Inflammatory macrophage (primary cell): ENCODE data around the gene GOLT1A.
A peak's percentile ranks its signal among the peaks of the same experiment; 100 is the strongest.

Source experiments
- DNase-seq, 2 donors: peaks; one replicate each; pipeline ENCODE4 v3.0.0-alpha.2; 2020 to 2022

GOLT1A gene

GRCh38 chr1:204190212-204191211, 23.3 kb downstream of the GOLT1A start:
- peak; percentile 63 to 74 for DNase-seq

GRCh38 chr1:204188959-204189639, 24.7 kb downstream of the GOLT1A start:
- no peak for DNase-seq

GRCh38 chr1:204186597-204186996, 27.2 kb downstream of the GOLT1A start:
- DNase-seq, result no peak

- DNase-seq, result no peak
Measured at GRCh38 chr1:204181116-204181515, 32.7 kb downstream of the GOLT1A start.

GRCh38 chr1:204180133-204180532, 33.7 kb downstream of the GOLT1A start:
- DNase-seq, result no peak

GRCh38 chr1:204178487-204179281, 35.1 kb downstream of the GOLT1A start:
- DNase-seq, result no peak

GRCh38 chr1:204177133-204177532, 36.7 kb downstream of the GOLT1A start:
- no peak for DNase-seq

GRCh38 chr1:204176049-204176448, 37.7 kb downstream of the GOLT1A start:
- no peak for DNase-seq

- no peak for DNase-seq
Measured at GRCh38 chr1:204174958-204175357, 38.8 kb downstream of the GOLT1A start.

- DNase-seq, result no peak
Measured at GRCh38 chr1:204172404-204173029, 41.3 kb downstream of the GOLT1A start.

- DNase-seq, result peak; percentile 49 to 72
Measured at GRCh38 chr1:204171751-204172178, 42.0 kb downstream of the GOLT1A start.

GRCh38 chr1:204170494-204171155, 43.2 kb downstream of the GOLT1A start:
- no peak for DNase-seq

- no peak for DNase-seq
Measured at GRCh38 chr1:204169858-204170257, 43.9 kb downstream of the GOLT1A start.

GRCh38 chr1:204167730-204168129, 46.1 kb downstream of the GOLT1A start:
- no peak for DNase-seq

- no peak for DNase-seq
Measured at GRCh38 chr1:204166219-204166618, 47.6 kb downstream of the GOLT1A start, which contains the start of gene REN. TSS of gene REN (minus strand) at chr1:204166337. CDS start at chr1:204166293, 44 bp downstream.

GRCh38 chr1:204162494-204163074, 51.2 kb downstream of the GOLT1A start:
- peak; percentile 74 to 77 for DNase-seq

GRCh38 chr1:204161609-204162493, 51.9 kb downstream of the GOLT1A start:
- no peak for DNase-seq

- peak; percentile 54 to 89 for DNase-seq
Measured at GRCh38 chr1:204157962-204158361, 55.8 kb downstream of the GOLT1A start.

GRCh38 chr1:204155881-204156280, 57.9 kb downstream of the GOLT1A start:
- no peak for DNase-seq
